Measurements from ENCODE around the gene TXNDC17.

DNA sequence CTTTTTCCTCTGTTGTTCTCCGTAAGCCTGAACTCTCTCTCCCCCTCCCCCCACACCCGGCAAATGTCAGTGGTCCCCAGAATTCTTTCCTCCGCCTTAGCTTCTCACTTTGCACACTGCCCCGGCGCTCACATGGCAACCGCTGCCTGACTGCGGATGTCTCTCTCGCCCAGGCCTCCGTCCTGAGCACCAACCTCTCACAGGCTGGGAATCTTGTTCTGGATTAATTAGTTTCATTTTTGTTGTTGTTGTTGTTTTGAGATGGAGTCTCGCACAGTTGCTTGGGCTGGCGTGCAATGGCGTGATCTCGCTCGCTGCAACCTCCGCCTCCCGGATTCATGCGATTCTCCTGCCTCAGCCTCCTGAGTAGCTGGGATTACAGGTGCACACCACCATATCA is 27.4 kb downstream of the TXNDC17 start:
- TF ChIP-seq, protein P1, sequence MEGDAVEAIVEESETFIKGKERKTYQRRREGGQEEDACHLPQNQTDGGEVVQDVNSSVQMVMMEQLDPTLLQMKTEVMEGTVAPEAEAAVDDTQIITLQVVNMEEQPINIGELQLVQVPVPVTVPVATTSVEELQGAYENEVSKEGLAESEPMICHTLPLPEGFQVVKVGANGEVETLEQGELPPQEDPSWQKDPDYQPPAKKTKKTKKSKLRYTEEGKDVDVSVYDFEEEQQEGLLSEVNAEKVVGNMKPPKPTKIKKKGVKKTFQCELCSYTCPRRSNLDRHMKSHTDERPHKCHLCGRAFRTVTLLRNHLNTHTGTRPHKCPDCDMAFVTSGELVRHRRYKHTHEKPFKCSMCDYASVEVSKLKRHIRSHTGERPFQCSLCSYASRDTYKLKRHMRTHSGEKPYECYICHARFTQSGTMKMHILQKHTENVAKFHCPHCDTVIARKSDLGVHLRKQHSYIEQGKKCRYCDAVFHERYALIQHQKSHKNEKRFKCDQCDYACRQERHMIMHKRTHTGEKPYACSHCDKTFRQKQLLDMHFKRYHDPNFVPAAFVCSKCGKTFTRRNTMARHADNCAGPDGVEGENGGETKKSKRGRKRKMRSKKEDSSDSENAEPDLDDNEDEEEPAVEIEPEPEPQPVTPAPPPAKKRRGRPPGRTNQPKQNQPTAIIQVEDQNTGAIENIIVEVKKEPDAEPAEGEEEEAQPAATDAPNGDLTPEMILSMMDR (IDR thresholded peaks at IDR 0.05 in 4 of 5, conservative IDR thresholded peaks at IDR 0.05 in 1 of 5), result no peak
- TF ChIP-seq POLR2A (IDR thresholded peaks at IDR 0.05), result no peak
